Measurements from ENCODE around the gene USH1G.
A peak's percentile ranks its signal among the peaks of the same experiment; 100 is the strongest.
"Not testable (repeated sequence)": the region's sequence is repeated elsewhere in the genome, so short reads cannot be mapped to it uniquely, and the experiment has no call there.

USH1G gene

DNA sequence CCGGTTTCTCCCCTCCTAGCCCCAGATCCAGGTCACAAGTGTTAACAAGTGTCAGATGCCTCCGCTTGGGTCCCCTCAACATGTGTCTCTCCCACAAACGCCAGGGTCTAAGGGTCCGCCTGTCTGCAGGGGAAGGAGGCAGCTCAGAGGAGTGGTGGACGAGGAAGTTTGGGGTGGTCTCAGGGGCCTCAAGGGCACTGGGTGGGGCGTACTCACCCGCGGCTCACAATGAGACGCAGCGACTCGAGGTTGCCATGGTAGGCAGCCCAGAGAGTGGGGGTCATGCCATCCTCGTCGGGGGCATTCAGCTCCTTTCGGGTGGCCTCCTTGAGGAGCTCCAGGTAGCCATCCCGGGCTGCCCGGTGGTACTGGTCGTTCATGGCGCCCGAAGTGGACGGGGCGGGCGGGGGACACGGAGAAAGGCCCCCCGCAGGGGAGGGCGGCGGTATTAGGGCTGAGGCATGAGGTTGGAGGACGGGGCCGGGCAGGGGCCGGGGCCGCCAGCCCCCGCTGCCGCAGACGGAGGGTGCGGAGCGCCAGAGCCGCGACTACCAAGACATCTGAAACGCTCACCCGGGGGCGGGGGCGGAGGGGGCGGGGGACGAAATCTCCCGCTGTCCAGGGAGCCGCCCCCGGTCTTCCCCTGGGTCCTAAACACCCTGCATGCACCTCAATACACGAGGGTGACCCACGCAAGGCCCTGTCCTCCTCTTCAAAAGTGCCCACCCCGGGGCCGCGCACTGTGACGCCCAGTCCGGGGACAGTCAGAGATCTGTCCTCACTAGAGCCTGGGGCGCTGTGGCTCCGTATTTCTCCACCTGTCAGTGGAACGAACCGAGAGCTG lies at the start of gene USH1G:
Gene USH1G, minus strand, starts transcription at position 562 of the 844 bp plus-strand sequence. Its CDS starts 182 bp downstream, at position 380.
- DNase-seq, result no peak

DNA sequence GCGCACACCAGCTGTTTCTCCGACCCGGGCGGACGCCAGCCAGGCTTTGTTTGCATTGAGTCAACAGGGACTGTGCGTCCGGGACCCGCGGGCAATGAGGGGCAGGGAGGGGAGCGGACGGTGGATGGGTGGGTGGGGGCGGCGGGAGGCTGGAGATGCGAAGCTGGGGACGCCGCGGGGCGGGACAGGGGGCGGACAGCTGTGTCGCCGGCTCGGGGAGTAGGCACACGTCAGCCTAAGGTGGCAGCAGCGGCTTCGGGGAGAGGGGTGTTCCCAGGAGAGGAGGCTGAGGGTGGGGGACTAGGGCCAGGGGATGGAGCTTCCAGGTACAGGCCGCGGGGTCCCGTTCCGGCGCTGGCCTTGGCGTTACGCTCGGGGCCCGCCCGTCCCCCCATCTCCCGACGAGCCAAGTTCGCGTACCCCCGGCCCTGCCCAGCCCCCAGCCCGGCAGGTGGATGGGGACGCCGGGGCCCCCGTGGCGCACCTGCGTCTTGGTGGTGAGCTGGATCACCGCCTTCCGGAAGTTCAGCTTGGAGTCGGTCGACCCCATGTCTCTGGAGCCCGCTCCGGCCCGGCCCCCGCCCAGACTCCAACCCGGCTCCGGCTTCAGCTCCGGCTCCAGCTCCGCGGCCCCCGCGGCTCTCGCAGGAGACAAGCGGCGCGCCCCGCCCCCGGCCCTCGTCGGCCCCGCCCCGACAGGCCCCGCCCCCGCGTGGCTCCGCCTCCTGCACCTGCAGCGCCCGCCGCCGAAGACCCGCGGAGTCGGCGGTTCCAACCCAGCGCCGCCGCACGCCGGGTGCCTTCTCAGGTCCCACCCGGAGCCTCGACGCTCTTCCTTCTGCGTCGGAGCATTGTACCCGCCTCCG lies 49.3 kb upstream of the USH1G start, which contains the start of gene HID1:
Gene HID1, minus strand, starts transcription at position 653 of the 866 bp plus-strand sequence. Its CDS starts 103 bp downstream, at position 550.
- no peak for DNase-seq

GRCh38 chr17:74971842-74972106 lies 48.7 kb upstream of the USH1G start:
- DNase-seq, result no peak

DNA sequence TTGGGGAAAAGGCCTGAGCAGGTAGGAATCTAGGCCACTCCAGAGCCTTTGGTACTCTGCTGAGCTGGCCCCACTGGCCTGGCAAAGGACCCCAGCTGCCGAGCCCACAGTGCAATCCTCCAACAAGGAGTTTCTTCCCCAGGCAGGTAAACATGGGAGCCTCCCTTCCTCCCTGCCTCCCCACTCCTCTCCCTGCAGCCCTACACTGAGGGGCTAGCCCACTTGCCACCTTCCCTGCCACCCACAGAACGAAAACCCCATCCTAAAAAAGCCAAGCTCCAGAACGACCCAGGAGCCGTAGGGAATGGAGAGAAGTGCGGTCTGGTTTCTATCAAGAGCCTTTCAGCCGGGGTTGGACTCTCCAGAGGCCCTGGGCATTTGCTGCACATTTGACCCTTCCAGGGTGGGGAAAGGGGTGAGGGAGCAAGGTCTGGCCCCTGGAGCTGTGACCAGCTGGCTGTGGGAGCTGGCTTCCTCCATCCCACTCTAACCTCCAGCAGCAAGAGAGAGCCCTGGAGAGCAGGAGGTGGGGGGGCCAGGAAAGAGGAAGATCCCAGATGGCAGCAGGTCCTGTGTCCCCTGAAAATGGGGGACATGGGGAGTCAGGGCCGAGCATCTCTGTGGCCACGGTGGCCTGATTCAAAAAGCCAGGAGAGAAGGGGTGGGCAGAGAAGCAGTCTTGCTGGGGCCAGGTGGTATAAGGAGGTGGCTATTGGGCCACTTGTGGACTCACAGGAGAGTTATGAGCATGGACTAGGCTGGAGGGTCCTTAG lies 48.2 kb upstream of the USH1G start:
- no peak for DNase-seq

GRCh38 chr17:74970395-74970794 lies 47.3 kb upstream of the USH1G start:
- DNase-seq, result no peak

DNA sequence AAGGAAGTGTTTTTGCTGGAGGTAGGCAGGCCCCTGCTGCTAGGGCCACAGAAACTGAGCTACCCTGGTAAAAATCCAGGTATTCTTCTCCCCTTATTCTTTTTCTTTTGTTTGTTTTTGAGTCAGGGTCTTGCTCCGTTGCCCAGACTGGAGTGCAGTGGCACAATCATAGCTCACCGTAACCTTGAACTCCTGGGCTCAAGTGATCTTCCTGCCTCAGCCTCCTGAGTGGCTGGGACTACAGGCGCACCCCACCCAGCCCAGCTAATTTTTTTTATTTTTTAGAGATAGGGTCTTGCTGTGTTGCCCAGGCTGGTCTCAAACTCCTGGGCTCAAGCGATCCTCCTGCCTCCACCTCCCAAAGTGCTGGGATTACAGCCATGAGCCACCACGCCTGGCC lies 46.4 kb upstream of the USH1G start:
- DNase-seq, result not testable (repeated sequence)

DNA sequence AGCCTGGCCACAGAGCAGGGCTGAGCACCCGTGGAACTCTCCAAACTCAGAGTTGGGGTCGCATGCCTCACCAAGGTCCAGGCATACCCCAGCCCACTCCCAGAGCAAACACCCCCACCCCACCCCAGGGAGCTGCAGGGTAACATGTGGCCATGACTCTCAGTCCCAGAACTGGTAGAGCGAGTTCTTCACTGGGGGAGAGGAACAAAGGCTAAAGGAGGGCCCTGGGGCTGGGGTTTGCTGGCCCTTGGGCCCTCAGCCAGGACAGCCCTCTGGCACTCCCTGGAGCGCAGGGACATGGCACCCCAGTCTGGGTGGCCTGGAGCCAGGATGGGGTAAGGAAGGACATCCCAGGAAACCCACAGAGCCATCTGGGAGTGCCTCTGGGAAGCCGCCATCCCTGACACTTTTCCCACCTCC lies 45.3 kb upstream of the USH1G start:
- no peak for DNase-seq

GRCh38 chr17:74964988-74965622 lies 42.0 kb upstream of the USH1G start:
- no peak for DNase-seq

- no peak for DNase-seq
These were observed 41.2 kb upstream of the USH1G start for GRCh38 chr17:74964246-74964761.

DNA sequence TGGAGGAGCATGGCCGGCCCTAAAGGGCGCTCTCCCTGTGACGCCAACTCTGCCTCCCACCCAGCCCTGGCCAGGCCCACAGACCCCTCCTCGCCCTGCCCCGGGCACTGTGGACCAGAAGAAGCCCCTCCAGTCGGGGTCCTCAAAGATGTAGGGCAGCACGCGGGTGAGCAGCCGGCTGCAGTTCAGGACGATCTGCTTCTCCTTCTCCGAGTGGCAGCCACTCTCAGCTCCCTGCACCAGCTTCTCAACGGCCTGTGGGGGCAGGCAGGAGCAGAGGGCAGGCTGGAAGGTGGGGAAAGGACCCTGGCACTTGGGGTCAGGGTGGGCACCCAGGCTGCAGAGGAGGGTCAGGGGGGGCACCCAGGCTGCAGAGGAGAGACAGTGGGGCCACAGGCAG lies 40.6 kb upstream of the USH1G start:
- no peak for DNase-seq

DNA sequence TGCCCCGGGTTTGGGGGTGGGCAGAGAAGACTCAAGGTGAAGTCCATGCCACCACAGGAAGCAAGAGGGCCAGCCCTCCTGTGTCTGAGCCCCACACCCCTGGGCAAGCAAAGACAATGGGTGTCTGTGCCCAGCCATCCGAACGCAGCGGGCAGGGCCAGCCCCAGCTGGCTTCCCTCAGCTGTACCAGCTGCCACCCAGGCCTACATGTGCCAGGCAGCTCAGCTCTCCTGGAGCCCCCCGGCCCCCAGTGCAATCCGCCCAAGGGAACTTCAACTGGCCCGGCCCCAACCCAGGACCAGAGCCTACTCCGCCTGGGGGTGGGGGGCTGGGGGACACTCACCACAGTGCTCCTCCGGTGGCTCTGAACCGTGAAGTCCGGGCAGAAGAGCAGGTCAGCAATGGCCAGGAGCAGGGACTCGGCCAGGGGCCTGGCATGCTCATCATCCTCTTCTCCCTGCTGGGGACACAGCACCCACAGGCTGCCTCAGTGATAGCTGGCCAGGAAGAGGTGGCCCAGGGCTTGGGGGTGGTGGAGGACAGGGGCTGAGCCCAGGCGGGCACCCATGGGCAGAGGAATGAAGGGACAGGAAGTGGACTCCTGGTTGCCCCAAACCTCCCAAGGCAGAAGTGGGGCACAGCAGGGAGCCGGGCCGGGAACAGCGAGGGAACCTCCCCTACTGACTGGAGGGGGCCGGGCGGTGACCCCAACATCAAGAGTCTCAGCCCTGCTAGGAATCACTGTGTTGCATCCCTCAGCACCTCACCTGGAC lies 39.8 kb upstream of the USH1G start:
- DNase-seq, result no peak

- DNase-seq, result peak; percentile 31
These were observed 38.7 kb upstream of the USH1G start for GRCh38 chr17:74961657-74962350.

DNA sequence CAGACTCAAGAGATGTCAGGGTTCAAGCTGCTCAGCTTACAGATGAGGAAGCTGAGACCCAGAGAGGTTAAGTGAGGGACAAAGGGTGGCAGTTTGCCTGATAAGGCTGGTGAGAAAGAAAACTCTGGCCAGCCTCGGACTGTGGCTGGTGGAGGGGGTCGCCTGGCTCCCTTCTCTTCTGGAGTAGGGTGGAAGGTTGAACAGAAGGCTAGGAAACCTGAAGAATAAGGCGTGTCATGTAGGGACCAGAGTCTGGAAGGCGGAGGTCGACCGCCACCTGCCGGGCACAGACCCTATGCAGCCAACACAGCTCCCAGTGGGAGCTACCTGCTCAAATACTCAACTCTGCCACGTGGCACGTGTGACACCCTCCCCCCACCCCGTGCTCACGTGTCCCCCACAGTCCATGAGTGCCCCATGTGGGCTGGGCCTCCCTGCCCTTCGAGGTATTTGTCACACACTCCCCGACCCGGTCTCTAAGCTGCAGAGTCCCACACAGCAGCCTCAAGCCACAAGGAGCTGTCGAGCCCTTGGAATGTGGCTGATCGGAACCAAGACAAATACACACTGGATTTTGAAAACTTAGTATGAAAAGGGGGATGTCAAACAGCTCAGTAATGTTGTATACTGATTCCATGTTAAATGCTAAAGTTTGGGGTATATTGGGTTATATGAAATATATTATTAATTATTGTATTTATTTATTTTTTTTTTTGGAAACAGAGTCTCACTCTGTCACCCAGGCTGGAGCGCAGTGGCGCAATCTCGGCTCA lies 37.7 kb upstream of the USH1G start:
- DNase-seq, result peak; percentile 62

DNA sequence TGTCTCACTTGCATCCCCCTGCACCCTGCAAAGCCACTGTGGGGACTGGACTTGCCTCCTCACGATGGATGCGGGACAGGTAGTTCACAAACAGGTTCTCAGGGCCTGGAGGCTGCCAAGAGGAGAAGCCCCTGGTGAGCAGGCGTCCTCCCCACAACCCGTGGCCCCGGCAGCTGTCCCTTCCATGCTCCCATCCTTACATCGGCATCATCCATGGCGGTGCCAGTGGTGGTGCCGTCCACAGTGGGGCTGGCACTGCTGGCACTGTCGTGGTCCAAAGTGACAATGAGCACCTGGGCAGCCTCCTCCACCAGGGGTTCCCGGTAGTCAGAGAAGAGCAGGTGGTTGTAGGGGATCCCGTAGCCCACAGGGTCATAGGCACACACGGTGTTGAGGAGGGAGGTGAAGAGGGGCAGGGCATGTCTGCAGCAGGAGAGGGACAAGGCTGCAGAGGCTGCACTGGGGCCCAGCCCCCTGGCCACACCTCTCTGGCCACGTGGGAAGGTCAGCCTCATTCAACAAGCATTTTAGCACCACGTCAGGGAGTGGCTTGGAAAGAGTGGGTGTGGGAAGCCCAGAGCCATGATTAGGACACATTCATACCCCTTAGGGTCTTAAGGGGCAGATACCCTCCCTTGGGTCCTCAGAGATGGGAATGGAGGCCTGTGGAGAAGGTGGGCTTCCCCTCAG lies 36.9 kb upstream of the USH1G start:
- DNase-seq, result no peak

- peak; percentile 33 for DNase-seq
These were observed 35.1 kb upstream of the USH1G start for GRCh38 chr17:74957935-74958740.

DNA sequence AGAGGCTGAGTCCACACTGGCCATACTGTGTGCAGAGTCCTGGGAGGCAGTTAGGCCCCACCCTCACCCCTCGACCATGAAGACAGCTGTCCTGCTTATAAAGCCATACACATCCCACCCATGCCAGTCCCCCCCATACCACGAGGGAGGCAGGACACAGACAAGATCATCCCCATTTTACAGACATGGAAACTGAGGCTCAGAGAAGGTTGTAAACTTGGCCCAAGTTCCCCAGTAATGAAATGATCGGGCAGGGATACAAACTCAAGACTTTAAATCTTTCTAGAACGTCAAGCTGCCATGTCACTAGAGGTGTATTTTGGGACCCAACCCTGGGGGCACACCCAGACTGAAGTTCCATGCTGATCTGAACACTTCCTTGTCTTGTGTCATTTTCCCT lies 33.0 kb upstream of the USH1G start:
- DNase-seq, result no peak

DNA sequence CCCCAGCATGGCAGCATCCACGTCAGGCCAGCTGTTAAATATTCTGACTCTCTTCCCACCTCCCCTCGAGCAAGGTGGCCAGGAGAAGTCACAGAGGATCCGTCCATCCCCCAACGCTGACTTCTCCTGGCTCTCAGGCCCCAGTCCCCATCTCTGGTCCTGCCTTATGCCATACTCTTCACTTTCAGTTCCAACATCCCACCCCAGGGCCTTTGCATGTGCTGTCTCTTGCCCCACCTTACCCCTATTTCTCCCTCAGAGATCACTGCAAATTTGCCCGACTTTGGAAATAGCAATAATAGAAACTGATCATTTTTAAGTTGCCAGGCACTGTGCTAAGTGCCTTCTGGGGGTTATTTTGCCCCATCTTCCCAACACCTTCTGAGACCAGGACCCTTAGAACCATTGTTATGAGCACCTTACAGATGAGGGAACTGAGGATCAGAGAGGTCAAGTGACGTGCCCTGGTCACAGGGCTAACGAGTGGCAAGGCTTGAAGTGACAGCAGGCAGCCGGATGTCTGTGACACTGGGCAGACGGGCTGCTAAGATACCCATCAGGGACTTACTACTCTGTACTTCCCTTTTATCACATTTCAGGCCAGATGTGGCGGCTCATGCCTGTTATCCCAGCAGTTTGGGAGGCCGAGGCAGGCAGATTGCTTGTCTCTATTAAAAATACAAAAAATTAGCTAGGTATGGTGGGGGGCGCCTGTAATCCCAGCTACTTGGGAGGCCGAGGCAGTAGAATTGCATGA lies 31.8 kb upstream of the USH1G start:
- DNase-seq, result no peak

- DNase-seq, result no peak
These were observed 31.1 kb upstream of the USH1G start for GRCh38 chr17:74954115-74954514.

All from KG1 (cell line).